ENCODE measurements around the gene PTPRN2. TPM values are rescaled to one million over a fixed set of nuclear protein-coding genes. Genes with fewer than 3 reads are reported as not detected.

PTPRN2 gene
- total RNA-seq, 1 donor from 2014 or later, result 1.8 TPM

- H3K36me3 Mint-ChIP-seq (ENCODE audit: low read depth), result no peaks in the 10 kb centered on the region
- intact Hi-C loops (cut with micrococcal nuclease), result no loop called here
- ChIA-PET POLR2A (no interaction called here), CTCF (no interaction called here)
- no peaks in the 10 kb centered on the region for H3K27me3 Mint-ChIP-seq
- no peak overlapping the region for H3K4me3 Mint-ChIP-seq
- DNase-seq (no peak), ATAC-seq (ENCODE audit: low read depth) (no peak)
- H3K9me3 Mint-ChIP-seq, result no peaks in the 10 kb centered on the region
- TF ChIP-seq CTCF (IDR thresholded peaks at IDR 0.05), result no peak
- no peak overlapping the region for H3K27ac Mint-ChIP-seq
- H3K4me1 Mint-ChIP-seq, result no peaks in the 10 kb centered on the region
Observed at GRCh38 chr7:158266426-158266816, 321.2 kb downstream of the PTPRN2 start.

GRCh38 chr7:158265743-158266080, 321.9 kb downstream of the PTPRN2 start:
- ATAC-seq (ENCODE audit: low read depth) (no peak), DNase-seq (no peak)
- CTCF ChIA-PET, result no interaction called here
- H3K36me3 Mint-ChIP-seq (ENCODE audit: low read depth), result no peaks in the 10 kb centered on the region
- no peak overlapping the region for H3K27ac Mint-ChIP-seq
- no peaks in the 10 kb centered on the region for H3K27me3 Mint-ChIP-seq
- H3K9me3 Mint-ChIP-seq, result no peaks in the 10 kb centered on the region
- H3K4me1 Mint-ChIP-seq, result no peaks in the 10 kb centered on the region
- H3K4me3 Mint-ChIP-seq, result no peak overlapping the region
- TF ChIP-seq CTCF (IDR thresholded peaks at IDR 0.05), result no peak
- intact Hi-C loops (cut with micrococcal nuclease), result no loop called here
- POLR2A ChIA-PET, result no interaction called here

GRCh38 chr7:158264881-158265742, 322.5 kb downstream of the PTPRN2 start:
- no peaks in the 10 kb centered on the region for H3K9me3 Mint-ChIP-seq
- intact Hi-C loops (cut with micrococcal nuclease), result no loop called here
- DNase-seq (no peak), ATAC-seq (ENCODE audit: low read depth) (no peak)
- H3K4me3 Mint-ChIP-seq, result no peak overlapping the region
- H3K27ac Mint-ChIP-seq, result no peak overlapping the region
- no peaks in the 10 kb centered on the region for H3K27me3 Mint-ChIP-seq
- ChIA-PET POLR2A (no interaction called here), CTCF (no interaction called here)
- no peaks in the 10 kb centered on the region for H3K36me3 Mint-ChIP-seq (ENCODE audit: low read depth)
- H3K4me1 Mint-ChIP-seq, result no peaks in the 10 kb centered on the region
- TF ChIP-seq CTCF (IDR thresholded peaks at IDR 0.05), result no peak

- CTCF ChIA-PET, result no interaction called here
- H3K4me1 Mint-ChIP-seq, result no peaks in the 10 kb centered on the region
- no peak overlapping the region for H3K4me3 Mint-ChIP-seq
- no peaks in the 10 kb centered on the region for H3K27me3 Mint-ChIP-seq
- DNase-seq, result no peak
- H3K9me3 Mint-ChIP-seq, result no peaks in the 10 kb centered on the region
- no peak for ATAC-seq (ENCODE audit: low read depth)
- no peak overlapping the region for H3K27ac Mint-ChIP-seq
- no peak for TF ChIP-seq CTCF (IDR thresholded peaks at IDR 0.05)
- intact Hi-C loops (cut with micrococcal nuclease), result no loop called here
- no peaks in the 10 kb centered on the region for H3K36me3 Mint-ChIP-seq (ENCODE audit: low read depth)
- POLR2A ChIA-PET, result no interaction called here
Observed at GRCh38 chr7:158263964-158264748, 323.5 kb downstream of the PTPRN2 start.

GRCh38 chr7:158263110-158263963, 324.3 kb downstream of the PTPRN2 start:
- Mint-ChIP-seq H3K27ac (no peak overlapping the region), H3K36me3 (ENCODE audit: low read depth) (no peaks in the 10 kb centered on the region), H3K27me3 (no peaks in the 10 kb centered on the region), H3K4me3 (no peak overlapping the region), H3K9me3 (no peaks in the 10 kb centered on the region), H3K4me1 (no peaks in the 10 kb centered on the region)
- ChIA-PET POLR2A (no interaction called here), CTCF (no interaction called here)
- no peak for ATAC-seq (ENCODE audit: low read depth)
- DNase-seq, result no peak
- TF ChIP-seq CTCF (IDR thresholded peaks at IDR 0.05), result no peak
- intact Hi-C loops (cut with micrococcal nuclease), result no loop called here
